IMR-90 (cell line): ENCODE data around the gene SLC2A11. TPM values are rescaled to one million over a fixed set of nuclear protein-coding genes. Genes with fewer than 3 reads are reported as not detected.

ENCODE experiments used
- ATAC-seq: fragments of 200-7000 bp; cut with Tn5 transposase; 2 replicates; pipeline ENCODE4 v1.9.1; 2020; ENCODE audit warnings: low read depth, mild to moderate bottlenecking, moderate library complexity
- BruUV-seq: library from RNA; stranded (reverse); fragments of 400-500 nt; replicated peaks from 2 replicates; lab custom pipeline; 2021; lab: Mats Ljungman, UMichigan
- CTCF ChIA-PET: fragments of 300-600 bp; formaldehyde crosslinking; extraction: SDS; loops from one replicate; lab custom pipeline; 2021; ENCODE audit warnings: antibody characterized with exemption; lab: Yijun Ruan, JAX
- POLR2A ChIA-PET: fragments of 300-600 bp; sonication (Branson Sonifier 250); formaldehyde crosslinking; loops from one replicate; lab custom pipeline; 2022; ENCODE audit warnings: antibody characterized with exemption; ENCODE audit not compliant: unreplicated experiment; lab: Charles Lee
- DNase-seq: peaks from one replicate; pipeline ENCODE4 v3.0.0; 2013
- H2AFZ ChIP-seq: replicated peaks from 2 replicates; pipeline ENCODE3; 2013; ENCODE audit warnings: low read length, mild to moderate bottlenecking; ENCODE audit not compliant: poor library complexity
- H2AK5ac ChIP-seq: 2 replicates; pipeline ENCODE4 v1.6.1; 2013; ENCODE audit warnings: low read depth, low read length, inconsistent platforms
- H2AK9ac ChIP-seq: replicated peaks from 2 replicates; pipeline ENCODE3; 2013; ENCODE audit warnings: mild to moderate bottlenecking, low read depth, low read length, moderate library complexity; ENCODE audit not compliant: poor library complexity
- H2BK120ac ChIP-seq: 2 replicates; pipeline ENCODE4 v1.6.1; 2013; ENCODE audit warnings: low read depth, low read length, inconsistent platforms
- H2BK15ac ChIP-seq: 3 replicates; pipeline ENCODE4 v1.6.1; 2013; ENCODE audit warnings: low read depth, low read length, inconsistent platforms
- H2BK20ac ChIP-seq: 2 replicates; pipeline ENCODE4 v1.6.1; 2013; ENCODE audit warnings: low read depth, mild to moderate bottlenecking, inconsistent platforms, low read length, moderate library complexity
- H2BK5ac ChIP-seq: 2 replicates; pipeline ENCODE4 v1.6.1; 2013; ENCODE audit warnings: mild to moderate bottlenecking, low read depth, low read length, inconsistent platforms; ENCODE audit not compliant: poor library complexity, severe bottlenecking
- H3K14ac ChIP-seq: replicated peaks from 2 replicates; pipeline ENCODE4 v1.6.1; 2013; ENCODE audit warnings: low read depth, low read length, inconsistent platforms
- H3K18ac ChIP-seq: 2 replicates; pipeline ENCODE4 v1.6.1; 2013; ENCODE audit warnings: low read depth, low read length, control low read depth
- H3K23ac ChIP-seq: 2 replicates; pipeline ENCODE4 v1.6.1; 2013; ENCODE audit warnings: low read depth, low read length, inconsistent platforms
- H3K27ac ChIP-seq: 2 replicates; pipeline ENCODE4 v1.5.1; 2013; ENCODE audit warnings: mild to moderate bottlenecking, control low read depth, low read length; ENCODE audit not compliant: insufficient read depth
- H3K27me3 ChIP-seq: 2 replicates; pipeline ENCODE4 v1.6.1; 2013; ENCODE audit warnings: low read length; ENCODE audit not compliant: control insufficient read depth, insufficient read depth
- H3K36me3 ChIP-seq: 2 replicates; pipeline ENCODE4 v1.6.1; 2013; ENCODE audit warnings: low read length, mixed read lengths; ENCODE audit not compliant: control insufficient read depth, insufficient read depth
- H3K4ac ChIP-seq: 2 replicates; pipeline ENCODE4 v1.6.1; 2013; ENCODE audit warnings: low read depth, low read length, inconsistent platforms
- H3K4me1 ChIP-seq: 2 replicates; pipeline ENCODE4 v1.6.1; 2013; ENCODE audit warnings: low read length, mixed read lengths; ENCODE audit not compliant: control insufficient read depth, insufficient read depth
- H3K4me2 ChIP-seq: 2 replicates; pipeline ENCODE4 v1.6.1; 2013; ENCODE audit warnings: low read depth, mild to moderate bottlenecking, control low read depth, low read length, moderate library complexity
- H3K4me3 ChIP-seq: 2 replicates; pipeline ENCODE4 v1.5.1; 2013; ENCODE audit warnings: low read depth, mild to moderate bottlenecking, control low read depth, low read length, moderate library complexity; ENCODE audit not compliant: insufficient read depth
- H3K56ac ChIP-seq: 2 replicates; pipeline ENCODE4 v1.6.1; 2013; ENCODE audit warnings: low read length, inconsistent platforms; ENCODE audit not compliant: insufficient read depth; ENCODE audit errors: extremely low read depth
- H3K79me1 ChIP-seq, 2 experiments: 2 replicates each; pipeline ENCODE4 v1.6.1; 2013; ENCODE audit warnings: low read length in 2 of 2, inconsistent platforms in 1 of 2, low read depth in 1 of 2
- H3K9ac ChIP-seq: 2 replicates; pipeline ENCODE4 v1.6.1; 2013; ENCODE audit warnings: low read depth, low read length, control low read depth
- H3K9me1 ChIP-seq: 2 replicates; pipeline ENCODE4 v1.6.1; 2013; ENCODE audit warnings: low read length, inconsistent platforms; ENCODE audit not compliant: insufficient read depth
- H3K9me3 ChIP-seq: 2 replicates; pipeline ENCODE4 v1.6.1; 2013; ENCODE audit warnings: low read length; ENCODE audit not compliant: control insufficient read depth, insufficient read depth
- H4K20me1 ChIP-seq: 2 replicates; pipeline ENCODE4 v1.6.1; 2013; ENCODE audit warnings: low read length, inconsistent platforms; ENCODE audit not compliant: insufficient read depth
- H4K5ac ChIP-seq: 2 replicates; pipeline ENCODE4 v1.6.1; 2013; ENCODE audit warnings: mild to moderate bottlenecking, low read depth, low read length, control low read depth
- H4K8ac ChIP-seq, 2 experiments: 2 replicates each; pipeline ENCODE4 v1.6.1; 2013; ENCODE audit warnings: low read depth in 2 of 2, low read length in 2 of 2, control low read depth in 1 of 2, inconsistent platforms in 1 of 2
- H4K91ac ChIP-seq: 2 replicates; pipeline ENCODE4 v1.6.1; 2013; ENCODE audit warnings: low read depth, low read length, inconsistent platforms; ENCODE audit not compliant: insufficient read depth
- BHLHE40 ChIP-seq: fragments of 150-350 bp; IDR thresholded peaks from 2 replicates; pipeline ENCODE4 v1.6.1; 2016; ENCODE audit warnings: mild to moderate bottlenecking, low read depth, low read length
- CEBPB ChIP-seq: IDR thresholded peaks from 2 replicates; pipeline ENCODE4 v1.6.1; 2012; ENCODE audit warnings: low read depth, low read length, improper control_type of control experiment
- CHD1 ChIP-seq: IDR thresholded peaks from 2 replicates; pipeline ENCODE4 v1.6.1; 2012; ENCODE audit warnings: low read depth, low read length, improper control_type of control experiment
- FOS ChIP-seq: fragments of 150-350 bp; IDR thresholded peaks from 2 replicates; pipeline ENCODE4 v1.6.1; 2016; ENCODE audit warnings: low read depth, low read length
- MAFK ChIP-seq: IDR thresholded peaks from 2 replicates; pipeline ENCODE4 v1.6.1; 2012; ENCODE audit warnings: low read depth, low read length, improper control_type of control experiment
- MAZ ChIP-seq: IDR thresholded peaks from 2 replicates; pipeline ENCODE4 v1.6.1; 2012; ENCODE audit warnings: low read depth, mild to moderate bottlenecking, low read length, improper control_type of control experiment, moderate library complexity, borderline replicate concordance
- MXI1 ChIP-seq: IDR thresholded peaks from 2 replicates; pipeline ENCODE4 v1.6.1; 2012; ENCODE audit warnings: low read depth, mild to moderate bottlenecking, low read length, moderate library complexity, borderline replicate concordance
- NFE2L2 ChIP-seq: fragments of 150-350 bp; IDR thresholded peaks from 2 replicates; pipeline ENCODE4 v1.6.1; 2016; ENCODE audit warnings: low read depth, mild to moderate bottlenecking, low read length
- POLR2A ChIP-seq: IDR thresholded peaks from 2 replicates; pipeline ENCODE4 v1.6.1; 2012; ENCODE audit warnings: mild to moderate bottlenecking, low read depth, low read length
- RAD21 ChIP-seq: IDR thresholded peaks from 2 replicates; pipeline ENCODE4 v1.6.1; 2012; ENCODE audit warnings: low read length, improper control_type of control experiment
- RCOR1 ChIP-seq: IDR thresholded peaks from 2 replicates; pipeline ENCODE4 v1.6.1; 2012; ENCODE audit warnings: mild to moderate bottlenecking, low read length, improper control_type of control experiment; ENCODE audit not compliant: insufficient replicate concordance
- RFX5 ChIP-seq: IDR thresholded peaks from 2 replicates; pipeline ENCODE4 v1.8.0; 2012; ENCODE audit warnings: low read depth, mild to moderate bottlenecking, low read length, moderate library complexity
- SMC3 ChIP-seq: fragments of 150-350 bp; IDR thresholded peaks from 2 replicates; pipeline ENCODE4 v1.6.1; 2016; ENCODE audit warnings: low read depth, mild to moderate bottlenecking, antibody characterized with exemption, low read length, moderate library complexity
- WGBS, 2 experiments: methylation state at CpG; one replicate each; pipeline versions ENCODE4 v1.1.5 to v1.1.7; 2013; ENCODE audit warnings: missing lambda C conversion rate in 2 of 2; ENCODE audit not compliant: insufficient read length in 1 of 2; ENCODE audit errors: extremely low coverage in 2 of 2; 5-methylcytosine and 5-hydroxymethylcytosine counted together
- dilution Hi-C: fragments of 300-500 bp; cut with HindIII; formaldehyde crosslinking; loops from one replicate; pipeline ENCODE4 v1.14.3; 2018; ENCODE audit warnings: low sequenced_read_pairs; ENCODE audit not compliant: unreplicated experiment
- in situ Hi-C: fragments of 300-500 bp; cut with MboI; formaldehyde crosslinking; loops from 3 replicates; pipeline ENCODE4 v1.14.3; 2019; ENCODE audit warnings: low sequenced_read_pairs, inconsistent platforms, mixed read lengths
- intact Hi-C: fragments of 100-400 bp; cut with micrococcal nuclease; formaldehyde crosslinking; loops from 2 replicates; pipeline ENCODE4 v1.10.0; 2022
- polyA plus RNA-seq, 3 experiments: library from polyadenylated mRNA; depleted of rRNA; stranded (reverse); fragments of >200 nt; gene quantifications; 2 replicates each; pipeline ENCODE4 v1.2.3, GENCODE V29; 2012; ENCODE audit warnings: low replicate concordance in 1 of 3
- total RNA-seq: library from RNA; depleted of rRNA; stranded (reverse); fragments of >200 nt; gene quantifications from 2 replicates; pipeline ENCODE4 v1.2.3, GENCODE V29; 2012
- TF ChIP-seq, protein P1 (sequence below): conservative IDR thresholded peaks from 2 replicates; pipeline ENCODE4 v1.5.1; 2012; ENCODE audit warnings: mild to moderate bottlenecking, low read depth, low read length, improper control_type of control experiment
- TF ChIP-seq, protein P2 (sequence below): fragments of 150-350 bp; IDR thresholded peaks from 2 replicates; pipeline ENCODE4 v1.6.1; 2017; ENCODE audit warnings: mild to moderate bottlenecking, antibody characterized with exemption, low read length, low read depth
- TF ChIP-seq, protein P3 (sequence below): fragments of 150-350 bp; IDR thresholded peaks from 2 replicates; pipeline ENCODE4 v1.6.1; 2016; ENCODE audit warnings: low read depth, mild to moderate bottlenecking, low read length, moderate library complexity, borderline replicate concordance

The SLC2A11 gene
- total and polyA plus RNA-seq, 2 of the 4 experiments (the other 2 are of a cell fraction): 3.2 to 8.7 TPM

GRCh38 chr22:23827351-23827995, 30.2 kb upstream of the SLC2A11 start:
- no peak overlapping the region for H4K5ac ChIP-seq
- H2AFZ ChIP-seq: no peak overlapping the region
- H3K14ac ChIP-seq: no peak overlapping the region
- H3K18ac ChIP-seq: no peak overlapping the region
- no peak overlapping the region for H2BK15ac ChIP-seq
- no TSS peak for BruUV-seq
- H3K27me3 ChIP-seq: no peaks in the 10 kb centered on the region
- ChIA-PET POLR2A (no interaction called here), CTCF (no interaction called here)
- H4K8ac ChIP-seq: no peak overlapping the region
- dilution Hi-C loops (no loop called here), intact Hi-C loops (no loop called here), in situ Hi-C loops (no loop called here)
- TF ChIP-seq MAZ (no peak), MXI1 (no peak), RFX5 (no peak), FOS (no peak), CEBPB (no peak), RAD21 (no peak), MAFK (no peak), BHLHE40 (no peak), POLR2A (no peak), NFE2L2 (no peak), RCOR1 (no peak), CHD1 (no peak), SMC3 (no peak)
- TF ChIP-seq, protein P1, sequence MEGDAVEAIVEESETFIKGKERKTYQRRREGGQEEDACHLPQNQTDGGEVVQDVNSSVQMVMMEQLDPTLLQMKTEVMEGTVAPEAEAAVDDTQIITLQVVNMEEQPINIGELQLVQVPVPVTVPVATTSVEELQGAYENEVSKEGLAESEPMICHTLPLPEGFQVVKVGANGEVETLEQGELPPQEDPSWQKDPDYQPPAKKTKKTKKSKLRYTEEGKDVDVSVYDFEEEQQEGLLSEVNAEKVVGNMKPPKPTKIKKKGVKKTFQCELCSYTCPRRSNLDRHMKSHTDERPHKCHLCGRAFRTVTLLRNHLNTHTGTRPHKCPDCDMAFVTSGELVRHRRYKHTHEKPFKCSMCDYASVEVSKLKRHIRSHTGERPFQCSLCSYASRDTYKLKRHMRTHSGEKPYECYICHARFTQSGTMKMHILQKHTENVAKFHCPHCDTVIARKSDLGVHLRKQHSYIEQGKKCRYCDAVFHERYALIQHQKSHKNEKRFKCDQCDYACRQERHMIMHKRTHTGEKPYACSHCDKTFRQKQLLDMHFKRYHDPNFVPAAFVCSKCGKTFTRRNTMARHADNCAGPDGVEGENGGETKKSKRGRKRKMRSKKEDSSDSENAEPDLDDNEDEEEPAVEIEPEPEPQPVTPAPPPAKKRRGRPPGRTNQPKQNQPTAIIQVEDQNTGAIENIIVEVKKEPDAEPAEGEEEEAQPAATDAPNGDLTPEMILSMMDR: no peak
- TF ChIP-seq, protein P2, sequence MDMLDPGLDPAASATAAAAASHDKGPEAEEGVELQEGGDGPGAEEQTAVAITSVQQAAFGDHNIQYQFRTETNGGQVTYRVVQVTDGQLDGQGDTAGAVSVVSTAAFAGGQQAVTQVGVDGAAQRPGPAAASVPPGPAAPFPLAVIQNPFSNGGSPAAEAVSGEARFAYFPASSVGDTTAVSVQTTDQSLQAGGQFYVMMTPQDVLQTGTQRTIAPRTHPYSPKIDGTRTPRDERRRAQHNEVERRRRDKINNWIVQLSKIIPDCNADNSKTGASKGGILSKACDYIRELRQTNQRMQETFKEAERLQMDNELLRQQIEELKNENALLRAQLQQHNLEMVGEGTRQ: no peak
- TF ChIP-seq, protein P3, sequence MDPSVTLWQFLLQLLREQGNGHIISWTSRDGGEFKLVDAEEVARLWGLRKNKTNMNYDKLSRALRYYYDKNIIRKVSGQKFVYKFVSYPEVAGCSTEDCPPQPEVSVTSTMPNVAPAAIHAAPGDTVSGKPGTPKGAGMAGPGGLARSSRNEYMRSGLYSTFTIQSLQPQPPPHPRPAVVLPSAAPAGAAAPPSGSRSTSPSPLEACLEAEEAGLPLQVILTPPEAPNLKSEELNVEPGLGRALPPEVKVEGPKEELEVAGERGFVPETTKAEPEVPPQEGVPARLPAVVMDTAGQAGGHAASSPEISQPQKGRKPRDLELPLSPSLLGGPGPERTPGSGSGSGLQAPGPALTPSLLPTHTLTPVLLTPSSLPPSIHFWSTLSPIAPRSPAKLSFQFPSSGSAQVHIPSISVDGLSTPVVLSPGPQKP: no peak
- H3K36me3 ChIP-seq: peaks cover 78% of the 10 kb centered on the region
- peaks cover 12% of the 10 kb centered on the region for H3K4me1 ChIP-seq
- ATAC-seq (no peak), DNase-seq (no peak)
- peaks cover 27% of the 10 kb centered on the region for H4K20me1 ChIP-seq
- no peak overlapping the region for H3K4me3 ChIP-seq
- H2BK20ac ChIP-seq: no peak overlapping the region
- no peak overlapping the region for H3K56ac ChIP-seq
- no peak overlapping the region for H3K23ac ChIP-seq
- peaks cover 26% of the 10 kb centered on the region for H3K9me1 ChIP-seq
- H2AK5ac ChIP-seq: no peak overlapping the region
- peak overlapping the region; percentile 59 for H2AK9ac ChIP-seq
- 95% methylated on average over 4 of the region's 11 CpGs; no CpG with 5 or more reads in 1 of the 2 experiments for WGBS, 2 experiments
- H3K4ac ChIP-seq: no peak overlapping the region
- H2BK120ac ChIP-seq: no peak overlapping the region
- no peak overlapping the region for H3K4me2 ChIP-seq
- H3K9me3 ChIP-seq: peaks cover 3% of the 10 kb centered on the region; the same call in 1 of the 2 replicates
- no peak overlapping the region for H3K9ac ChIP-seq
- H4K91ac ChIP-seq: no peak overlapping the region
- H2BK5ac ChIP-seq: no peak overlapping the region
- H3K79me1 ChIP-seq: peaks cover 10 to 60% of the 10 kb centered on the region in 2 experiments
- H3K27ac ChIP-seq: no peak overlapping the region
